HUES6 (cell line): ENCODE data around the gene PCDHGB5.
"Not testable (repeated sequence)": the region's sequence is repeated elsewhere in the genome, so short reads cannot be mapped to it uniquely, and the experiment has no call there.

ENCODE experiments used
- H3K27ac ChIP-seq: 2 replicates; pipeline ENCODE4 v1.7.0; 2013; ENCODE audit warnings: low read depth, mild to moderate bottlenecking, low read length, inconsistent platforms
- H3K27me3 ChIP-seq: 2 replicates; pipeline ENCODE4 v1.6.1; 2013; ENCODE audit warnings: low read length; ENCODE audit not compliant: control insufficient read depth, insufficient read depth
- H3K36me3 ChIP-seq: 2 replicates; pipeline ENCODE4 v1.6.1; 2013; ENCODE audit warnings: low read length; ENCODE audit not compliant: control insufficient read depth, insufficient read depth
- H3K4me1 ChIP-seq: 2 replicates; pipeline ENCODE4 v1.6.1; 2013; ENCODE audit warnings: low read length; ENCODE audit not compliant: control insufficient read depth, insufficient read depth
- H3K4me3 ChIP-seq: 2 replicates; pipeline ENCODE4 v1.5.1; 2013; ENCODE audit warnings: low read depth, low read length
- H3K9ac ChIP-seq: one replicate; pipeline ENCODE4 v1.6.1; 2013; ENCODE audit warnings: mild to moderate bottlenecking, low read length
- H3K9me3 ChIP-seq: 2 replicates; pipeline ENCODE4 v1.6.1; 2013; ENCODE audit warnings: low read depth, low read length; ENCODE audit not compliant: control insufficient read depth, insufficient read depth

Gene PCDHGB5

GRCh38 chr5:141397756-141398551 is at the start of gene PCDHGB5:
PCDHGB5 (plus strand) TSS chr5:141397947; CDS start chr5:141398128, 181 bp downstream.
- H3K9ac ChIP-seq, H3K27ac ChIP-seq, H3K27me3 ChIP-seq, H3K4me1 ChIP-seq: not testable (repeated sequence)
- Histone ChIP-seq H3K4me3 (peak within 1 kb of the TSS; percentile 40; the same call in 1 of the 2 replicates), H3K9me3 (peaks cover 68% of the 10 kb centered on the region), H3K36me3 (peaks cover 14% of the 10 kb centered on the region)

- H3K36me3 ChIP-seq = no peaks in the 10 kb centered on the region
- no peaks in the 10 kb centered on the region for H3K27me3 ChIP-seq
- peaks cover 32% of the 10 kb centered on the region for H3K9me3 ChIP-seq
- no peak within 1 kb of the TSS for H3K9ac ChIP-seq
- no peaks in the 10 kb centered on the region for H3K4me1 ChIP-seq
- H3K4me3 ChIP-seq = peak within 1 kb of the TSS; percentile 47
- H3K27ac ChIP-seq = no peak within 1 kb of the TSS
Observed at GRCh38 chr5:141349917-141350619, 47.7 kb upstream of the PCDHGB5 start, which contains the start of gene PCDHGB1. PCDHGB1 (plus strand) TSS chr5:141350099; CDS start chr5:141350261, 162 bp downstream.

- H3K9ac ChIP-seq = no peak overlapping the region
- no peak overlapping the region for H3K27ac ChIP-seq
- H3K4me1 ChIP-seq = no peaks in the 10 kb centered on the region
- H3K36me3 ChIP-seq = no peaks in the 10 kb centered on the region
- no peaks in the 10 kb centered on the region for H3K27me3 ChIP-seq
- no peak overlapping the region for H3K4me3 ChIP-seq
- peaks cover 41% of the 10 kb centered on the region for H3K9me3 ChIP-seq
Observed at GRCh38 chr5:141351591-141351990, 46.2 kb upstream of the PCDHGB5 start.

GRCh38 chr5:141354900-141355469 is 42.8 kb upstream of the PCDHGB5 start, which contains the start of gene PCDHGA4:
PCDHGA4 (plus strand) TSS chr5:141355021; CDS start chr5:141355108, 87 bp downstream.
- no peaks in the 10 kb centered on the region for H3K36me3 ChIP-seq
- H3K4me3 ChIP-seq = no peak within 1 kb of the TSS
- no peak within 1 kb of the TSS for H3K27ac ChIP-seq
- H3K27me3 ChIP-seq = no peaks in the 10 kb centered on the region
- H3K9ac ChIP-seq = no peak within 1 kb of the TSS
- H3K9me3 ChIP-seq = peaks cover 48% of the 10 kb centered on the region
- no peaks in the 10 kb centered on the region for H3K4me1 ChIP-seq

- no peaks in the 10 kb centered on the region for H3K36me3 ChIP-seq
- no peaks in the 10 kb centered on the region for H3K27me3 ChIP-seq
- no peaks in the 10 kb centered on the region for H3K4me1 ChIP-seq
- no peak overlapping the region for H3K27ac ChIP-seq
- H3K9me3 ChIP-seq = peaks cover 45% of the 10 kb centered on the region
- H3K4me3 ChIP-seq = no peak overlapping the region
- H3K9ac ChIP-seq = no peak overlapping the region
Observed at GRCh38 chr5:141355641-141356040, 42.1 kb upstream of the PCDHGB5 start.

- Histone ChIP-seq H3K4me1 (no peaks in the 10 kb centered on the region), H3K27me3 (no peaks in the 10 kb centered on the region), H3K27ac (no peak overlapping the region), H3K9ac (no peak overlapping the region), H3K36me3 (no peaks in the 10 kb centered on the region), H3K4me3 (no peak overlapping the region), H3K9me3 (peaks cover 45% of the 10 kb centered on the region)
Observed at GRCh38 chr5:141356133-141356532, 41.6 kb upstream of the PCDHGB5 start.

- no peak overlapping the region for H3K4me3 ChIP-seq
- peaks cover 45% of the 10 kb centered on the region for H3K9me3 ChIP-seq
- H3K36me3 ChIP-seq = no peaks in the 10 kb centered on the region
- no peak overlapping the region for H3K27ac ChIP-seq
- H3K9ac ChIP-seq = no peak overlapping the region
- no peaks in the 10 kb centered on the region for H3K27me3 ChIP-seq
- no peaks in the 10 kb centered on the region for H3K4me1 ChIP-seq
Observed at GRCh38 chr5:141356950-141357349, 40.8 kb upstream of the PCDHGB5 start.

GRCh38 chr5:141359790-141360426 is 37.8 kb upstream of the PCDHGB5 start, which contains the start of gene PCDHGB2:
PCDHGB2 (plus strand) TSS chr5:141359994; CDS start chr5:141360136, 142 bp downstream.
- Histone ChIP-seq H3K9me3 (peaks cover 59% of the 10 kb centered on the region), H3K4me3 (peak within 1 kb of the TSS; percentile 31), H3K36me3 (no peaks in the 10 kb centered on the region), H3K27me3 (no peaks in the 10 kb centered on the region), H3K27ac (no peak within 1 kb of the TSS), H3K4me1 (no peaks in the 10 kb centered on the region), H3K9ac (no peak within 1 kb of the TSS)

GRCh38 chr5:141360685-141361084 is 37.1 kb upstream of the PCDHGB5 start:
- Histone ChIP-seq H3K4me1 (no peaks in the 10 kb centered on the region), H3K9ac (no peak overlapping the region), H3K27ac (no peak overlapping the region), H3K4me3 (no peak overlapping the region), H3K9me3 (peaks cover 60% of the 10 kb centered on the region), H3K27me3 (no peaks in the 10 kb centered on the region), H3K36me3 (no peaks in the 10 kb centered on the region; the same call in 1 of the 2 replicates)

- H3K9ac ChIP-seq = no peak overlapping the region
- H3K27me3 ChIP-seq = no peaks in the 10 kb centered on the region
- H3K4me1 ChIP-seq = no peaks in the 10 kb centered on the region
- peaks cover 54% of the 10 kb centered on the region for H3K9me3 ChIP-seq
- H3K36me3 ChIP-seq = no peaks in the 10 kb centered on the region; the same call in 1 of the 2 replicates
- peak overlapping the region; percentile 26; the same call in 1 of the 2 replicates for H3K27ac ChIP-seq
- H3K4me3 ChIP-seq = peak overlapping the region; percentile 5
Observed at GRCh38 chr5:141362719-141363118, 35.0 kb upstream of the PCDHGB5 start.
